AG04449 (cell line): ENCODE measurements around the gene DST.

Source experiments
- CTCF ChIA-PET: fragments of 350-600 bp; formaldehyde crosslinking; extraction: SDS; loops from one replicate; lab custom pipeline; 2021; ENCODE audit warnings: antibody characterized with exemption; lab: Yijun Ruan, JAX
- POLR2A ChIA-PET: fragments of 400-600, 350-600 bp; formaldehyde crosslinking; extraction: SDS; loops from one replicate; lab custom pipeline; 2020; ENCODE audit warnings: antibody characterized with exemption, inconsistent platforms; lab: Yijun Ruan, JAX
- DNase-seq: peaks from one replicate; pipeline ENCODE4 v3.0.0-alpha.2; 2010; ENCODE audit warnings: low read depth, low spot score
- H3K4me3 ChIP-seq: 2 replicates; pipeline ENCODE4 v1.5.1; 2011; ENCODE audit warnings: low read depth, mild to moderate bottlenecking, control low read depth, low read length
- CTCF ChIP-seq: IDR thresholded peaks from one replicate; pipeline ENCODE4 v1.5.1; 2011; ENCODE audit warnings: mild to moderate bottlenecking, moderate library complexity, low read length, control low read depth, inconsistent platforms; ENCODE audit not compliant: insufficient read depth; ENCODE audit errors: missing control alignments

The DST gene

DNA sequence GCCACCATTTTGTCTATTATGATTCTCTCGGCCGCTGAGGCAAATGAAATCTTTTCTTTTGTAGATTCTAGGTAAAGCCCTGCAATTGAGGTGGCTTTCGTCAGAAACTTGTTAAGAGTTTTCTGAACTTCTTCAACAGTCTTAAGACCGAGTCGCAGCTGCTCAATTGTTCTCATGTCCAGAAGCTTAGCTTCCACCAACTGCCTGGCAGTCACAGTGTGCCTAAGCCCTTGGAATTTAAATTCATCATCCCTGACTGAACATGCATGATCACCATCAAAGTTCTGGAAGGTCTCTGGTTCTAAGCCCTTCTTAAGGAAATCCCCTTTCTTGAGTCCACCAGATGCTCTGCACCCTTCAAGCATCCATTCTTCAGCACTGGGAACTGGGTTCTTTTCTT is 25.7 kb downstream of the DST start:
- no peak for DNase-seq
- ChIA-PET POLR2A (no interaction called here), CTCF (interaction anchor here (0.7 to 10.2 kb wide), 7 partner anchors 9 to 74 kb away, joined by 3 to 99 read pairs (median 4); no protein-coding TSS in a partner anchor)
- H3K4me3 ChIP-seq: no peak overlapping the region
- TF ChIP-seq CTCF: no peak

DNA sequence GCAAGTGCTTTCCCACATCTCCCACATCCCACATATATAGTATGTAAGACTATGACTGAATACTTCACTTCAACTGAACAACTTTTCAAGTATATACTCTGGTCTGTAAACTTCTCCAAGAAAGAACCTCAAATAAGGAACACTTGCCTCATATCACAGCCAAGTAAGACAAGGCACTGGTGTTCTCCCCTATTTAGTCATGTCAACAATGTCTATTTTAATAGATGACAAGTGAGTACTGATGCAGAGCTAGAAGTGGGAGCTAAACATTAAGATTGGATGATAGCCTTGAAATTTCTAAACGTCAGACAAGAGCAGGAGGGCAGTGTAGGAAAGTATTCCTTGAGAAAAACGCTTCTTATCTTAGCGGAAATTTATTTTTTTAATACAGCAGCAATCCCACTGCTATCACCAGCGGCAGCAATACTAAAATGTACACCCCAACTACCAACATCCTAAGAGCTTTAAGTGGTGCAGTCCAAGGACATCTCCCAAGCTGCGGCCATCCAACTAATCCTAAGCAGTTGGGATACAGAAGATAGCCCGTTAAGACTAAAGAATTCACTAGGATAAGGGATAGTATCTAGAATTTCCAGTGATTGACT is 29.3 kb downstream of the DST start:
- POLR2A ChIA-PET: interaction anchor here (1.1 kb wide), 1 partner anchor 18 kb away, joined by 3 read pairs; no protein-coding TSS in a partner anchor
- DNase-seq: no peak

DNA sequence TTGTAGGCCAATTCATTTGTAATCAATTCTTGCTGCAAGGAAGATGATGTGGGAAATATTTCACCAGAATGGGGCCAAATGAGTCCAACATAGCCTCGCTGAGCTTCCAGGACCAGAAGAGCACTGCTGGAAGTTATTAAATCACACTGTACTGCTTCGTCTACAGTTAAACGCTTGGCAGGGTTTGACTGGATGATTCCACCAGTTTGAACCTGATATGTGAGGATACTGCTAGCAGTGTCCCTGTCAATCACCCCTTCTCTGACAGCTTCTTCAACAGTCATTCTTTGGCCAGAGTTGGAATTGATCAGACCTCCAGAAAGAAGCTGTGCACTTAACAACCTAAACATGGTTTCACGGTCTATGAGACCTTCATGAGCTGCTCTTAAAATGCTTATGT is 34.4 kb downstream of the DST start:
- H3K4me3 ChIP-seq: no peak overlapping the region
- POLR2A ChIA-PET: no interaction called here
- TF ChIP-seq CTCF: no peak
- CTCF ChIA-PET: interaction anchor here (1.5 to 6.7 kb wide), 5 partner anchors 9 to 37 kb away, joined by 4 to 83 read pairs (median 5); no protein-coding TSS in a partner anchor
- DNase-seq: no peak

More for the DNA sequence above, 29.3 kb downstream of the DST start:
- H3K4me3 ChIP-seq: no peak overlapping the region
- no peak for TF ChIP-seq CTCF
- CTCF ChIA-PET: interaction anchor here (1.0 to 10.2 kb wide), 6 partner anchors 13 to 407 kb away, joined by 3 to 99 read pairs (median 4); no protein-coding TSS in a partner anchor

- CTCF ChIA-PET: interaction anchor here (1.5 to 6.7 kb wide), 3 partner anchors 13 to 36 kb away, joined by 4 to 83 read pairs (median 5); no protein-coding TSS in a partner anchor
Observed at GRCh38 chr6:56607111-56607752, 35.5 kb downstream of the DST start.

GRCh38 chr6:56605435-56605834 is 37.3 kb downstream of the DST start:
- no peak for DNase-seq
- CTCF ChIA-PET: interaction anchor here (6.7 kb wide), 1 partner anchor 12 kb away, joined by 83 read pairs; no protein-coding TSS in a partner anchor
- TF ChIP-seq CTCF: no peak
- H3K4me3 ChIP-seq: no peak overlapping the region
- POLR2A ChIA-PET: no interaction called here

More at GRCh38 chr6:56607111-56607752, 35.5 kb downstream of the DST start:
- no peak for TF ChIP-seq CTCF
- POLR2A ChIA-PET: no interaction called here
- H3K4me3 ChIP-seq: no peak overlapping the region
- no peak for DNase-seq

- no peak for DNase-seq
- POLR2A ChIA-PET: no interaction called here
- CTCF ChIA-PET: interaction anchor here (1.0 to 6.7 kb wide), 4 partner anchors 10 to 248 kb away, joined by 3 to 83 read pairs (median 3); no protein-coding TSS in a partner anchor
- H3K4me3 ChIP-seq: no peak overlapping the region
- no peak for TF ChIP-seq CTCF
Observed at GRCh38 chr6:56604186-56604585, 38.5 kb downstream of the DST start.
